HEK293T (cell line): ENCODE results near the gene ISL2.

Experiments
- ARNT ChIP-seq: fragments of 450-650 bp; IDR thresholded peaks from 2 replicates; pipeline ENCODE4 v1.6.1; 2017; ENCODE audit warnings: mild to moderate bottlenecking
- BHLHE40 ChIP-seq: fragments of 450-650 bp; IDR thresholded peaks from 2 replicates; pipeline ENCODE4 v1.6.1; 2016; ENCODE audit warnings: mild to moderate bottlenecking, moderate library complexity, borderline replicate concordance
- CTBP1 ChIP-seq: fragments of 450-650 bp; IDR thresholded peaks from 2 replicates; pipeline ENCODE4 v1.6.1; 2016; ENCODE audit warnings: borderline replicate concordance
- ELF4 ChIP-seq: fragments of 450-650 bp; IDR thresholded peaks from 2 replicates; pipeline ENCODE4 v1.6.1; 2017; ENCODE audit warnings: antibody characterized with exemption
- FOXK2 ChIP-seq: fragments of 450-650 bp; IDR thresholded peaks from 2 replicates; pipeline ENCODE4 v1.6.1; 2016; ENCODE audit warnings: mild to moderate bottlenecking
- FOXM1 ChIP-seq: fragments of 450-650 bp; IDR thresholded peaks from 2 replicates; pipeline ENCODE4 v1.6.1; 2017; ENCODE audit warnings: mild to moderate bottlenecking, borderline replicate concordance
- L3MBTL2 ChIP-seq: fragments of 450-650 bp; conservative IDR thresholded peaks from 2 replicates; pipeline ENCODE4 v1.6.1; 2016; ENCODE audit warnings: mild to moderate bottlenecking
- NFRKB ChIP-seq: fragments of 450-650 bp; IDR thresholded peaks from 2 replicates; pipeline ENCODE4 v1.6.1; 2016; ENCODE audit warnings: mild to moderate bottlenecking, moderate library complexity
- SP1 ChIP-seq: fragments of 450-650 bp; IDR thresholded peaks from 2 replicates; pipeline ENCODE4 v1.6.1; 2017
- SUZ12 ChIP-seq: fragments of 450-650 bp; IDR thresholded peaks from 2 replicates; pipeline ENCODE4 v1.6.1; 2016; ENCODE audit warnings: mild to moderate bottlenecking
- TARDBP ChIP-seq: fragments of 450-650 bp; IDR thresholded peaks from 2 replicates; pipeline ENCODE4 v1.6.1; 2016
- ZNF384 ChIP-seq: fragments of 450-650 bp; IDR thresholded peaks from 2 replicates; pipeline ENCODE4 v1.6.1; 2016
- TF ChIP-seq, protein P1 (sequence below): fragments of 450-650 bp; IDR thresholded peaks from 2 replicates; pipeline ENCODE4 v1.6.1; 2016

DNA sequence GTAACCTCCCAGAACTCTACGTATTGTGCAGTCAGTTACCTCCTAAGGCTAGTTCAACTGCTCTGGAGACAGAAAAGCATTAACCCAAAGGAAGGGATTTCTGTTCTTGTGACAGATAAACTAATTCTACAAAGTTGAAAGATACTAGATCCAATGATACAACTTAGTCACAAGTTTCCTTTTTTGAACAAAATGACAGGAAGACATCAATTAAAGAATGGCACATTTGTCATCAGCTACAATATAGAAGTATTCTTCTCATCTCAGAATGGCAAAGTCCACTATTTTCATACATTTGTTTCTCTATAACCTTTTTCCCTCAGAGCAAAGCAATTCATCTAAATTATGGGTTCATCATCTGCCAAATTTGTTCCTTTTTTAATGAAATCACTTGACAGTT is 43.7 kb downstream of the ISL2 start:
- no peak for TF ChIP-seq NFRKB
- TF ChIP-seq, protein P1, sequence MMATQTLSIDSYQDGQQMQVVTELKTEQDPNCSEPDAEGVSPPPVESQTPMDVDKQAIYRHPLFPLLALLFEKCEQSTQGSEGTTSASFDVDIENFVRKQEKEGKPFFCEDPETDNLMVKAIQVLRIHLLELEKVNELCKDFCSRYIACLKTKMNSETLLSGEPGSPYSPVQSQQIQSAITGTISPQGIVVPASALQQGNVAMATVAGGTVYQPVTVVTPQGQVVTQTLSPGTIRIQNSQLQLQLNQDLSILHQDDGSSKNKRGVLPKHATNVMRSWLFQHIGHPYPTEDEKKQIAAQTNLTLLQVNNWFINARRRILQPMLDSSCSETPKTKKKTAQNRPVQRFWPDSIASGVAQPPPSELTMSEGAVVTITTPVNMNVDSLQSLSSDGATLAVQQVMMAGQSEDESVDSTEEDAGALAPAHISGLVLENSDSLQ = no peak
- TF ChIP-seq ARNT = no peak
- no peak for TF ChIP-seq SUZ12
- no peak for TF ChIP-seq CTBP1
- TF ChIP-seq TARDBP = no peak
- no peak for TF ChIP-seq BHLHE40
- no peak for TF ChIP-seq FOXM1
- TF ChIP-seq L3MBTL2 = no peak
- TF ChIP-seq SP1 = no peak
- no peak for TF ChIP-seq FOXK2
- no peak for TF ChIP-seq ELF4
- TF ChIP-seq ZNF384 = no peak
